NCI-H1092 treated with DMSO at 0.1 percent for 48 hours (cell line): Measurements from ENCODE around the gene ASCL2.

Experiments used
- DNase-seq: peaks from one replicate; lab custom pipeline; 2025; lab: John Stamatoyannopoulos, UW

ASCL2 gene

GRCh38 chr11:2270322-2271076, at the start of gene ASCL2:
Gene ASCL2, minus strand, starts transcription at chr11:2270588. Its CDS starts 256 bp downstream, at chr11:2270332.
- DNase-seq, result peak; percentile 37

GRCh38 chr11:2319791-2320472, 49.5 kb upstream of the ASCL2 start:
- DNase-seq, result no peak

GRCh38 chr11:2318707-2319106, 48.3 kb upstream of the ASCL2 start:
- no peak for DNase-seq

- no peak for DNase-seq
Observed at GRCh38 chr11:2318123-2318522, 47.7 kb upstream of the ASCL2 start.

- no peak for DNase-seq
Observed at GRCh38 chr11:2317354-2318050, 47.1 kb upstream of the ASCL2 start.

- DNase-seq, result no peak
Observed at GRCh38 chr11:2316963-2317244, 46.5 kb upstream of the ASCL2 start.

GRCh38 chr11:2316169-2316962, 46.0 kb upstream of the ASCL2 start:
- DNase-seq, result no peak

GRCh38 chr11:2315395-2316168, 45.2 kb upstream of the ASCL2 start:
- DNase-seq, result no peak

- DNase-seq, result peak; percentile 94
Observed at GRCh38 chr11:2314525-2315394, 44.4 kb upstream of the ASCL2 start.

- no peak for DNase-seq
Observed at GRCh38 chr11:2314136-2314524, 43.7 kb upstream of the ASCL2 start.

- DNase-seq, result no peak
Observed at GRCh38 chr11:2313051-2313951, 42.9 kb upstream of the ASCL2 start.

- no peak for DNase-seq
Observed at GRCh38 chr11:2312232-2313042, 42.0 kb upstream of the ASCL2 start.

GRCh38 chr11:2311353-2312133, 41.2 kb upstream of the ASCL2 start:
- DNase-seq, result no peak

- DNase-seq, result no peak
Observed at GRCh38 chr11:2310786-2311352, 40.5 kb upstream of the ASCL2 start.

- no peak for DNase-seq
Observed at GRCh38 chr11:2310073-2310785, 39.8 kb upstream of the ASCL2 start.

- DNase-seq, result no peak
Observed at GRCh38 chr11:2309251-2310072, 39.1 kb upstream of the ASCL2 start.
